GM12801 (cell line): ENCODE results near the gene TSHZ1.

Experiments used
- TF ChIP-seq, protein P1 (sequence below): IDR thresholded peaks from one replicate; pipeline ENCODE4 v1.5.1; 2011; ENCODE audit warnings: control low read depth; ENCODE audit not compliant: insufficient read length; ENCODE audit errors: extremely low read depth

TSHZ1 gene

DNA sequence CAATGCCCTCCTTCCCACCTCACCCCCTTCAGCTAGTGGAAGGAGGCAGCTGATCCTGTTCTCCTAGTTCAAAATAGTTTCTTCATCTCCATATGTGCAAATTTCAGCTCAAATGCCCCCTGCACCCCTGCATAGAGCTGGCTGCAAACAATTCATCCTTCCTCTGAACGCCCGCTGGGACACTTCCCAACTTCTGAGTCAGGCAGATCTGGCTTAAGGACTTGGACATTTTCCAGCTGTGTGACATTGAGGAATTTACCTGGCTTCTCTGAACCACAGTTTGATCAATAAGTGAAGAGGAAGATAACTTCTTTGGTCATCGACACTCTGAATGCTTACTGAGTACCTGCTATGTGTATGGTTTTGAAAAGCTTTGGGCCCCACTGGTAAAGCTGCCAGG lies 25.1 kb upstream of the TSHZ1 start:
- TF ChIP-seq, protein P1, sequence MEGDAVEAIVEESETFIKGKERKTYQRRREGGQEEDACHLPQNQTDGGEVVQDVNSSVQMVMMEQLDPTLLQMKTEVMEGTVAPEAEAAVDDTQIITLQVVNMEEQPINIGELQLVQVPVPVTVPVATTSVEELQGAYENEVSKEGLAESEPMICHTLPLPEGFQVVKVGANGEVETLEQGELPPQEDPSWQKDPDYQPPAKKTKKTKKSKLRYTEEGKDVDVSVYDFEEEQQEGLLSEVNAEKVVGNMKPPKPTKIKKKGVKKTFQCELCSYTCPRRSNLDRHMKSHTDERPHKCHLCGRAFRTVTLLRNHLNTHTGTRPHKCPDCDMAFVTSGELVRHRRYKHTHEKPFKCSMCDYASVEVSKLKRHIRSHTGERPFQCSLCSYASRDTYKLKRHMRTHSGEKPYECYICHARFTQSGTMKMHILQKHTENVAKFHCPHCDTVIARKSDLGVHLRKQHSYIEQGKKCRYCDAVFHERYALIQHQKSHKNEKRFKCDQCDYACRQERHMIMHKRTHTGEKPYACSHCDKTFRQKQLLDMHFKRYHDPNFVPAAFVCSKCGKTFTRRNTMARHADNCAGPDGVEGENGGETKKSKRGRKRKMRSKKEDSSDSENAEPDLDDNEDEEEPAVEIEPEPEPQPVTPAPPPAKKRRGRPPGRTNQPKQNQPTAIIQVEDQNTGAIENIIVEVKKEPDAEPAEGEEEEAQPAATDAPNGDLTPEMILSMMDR = no peak

DNA sequence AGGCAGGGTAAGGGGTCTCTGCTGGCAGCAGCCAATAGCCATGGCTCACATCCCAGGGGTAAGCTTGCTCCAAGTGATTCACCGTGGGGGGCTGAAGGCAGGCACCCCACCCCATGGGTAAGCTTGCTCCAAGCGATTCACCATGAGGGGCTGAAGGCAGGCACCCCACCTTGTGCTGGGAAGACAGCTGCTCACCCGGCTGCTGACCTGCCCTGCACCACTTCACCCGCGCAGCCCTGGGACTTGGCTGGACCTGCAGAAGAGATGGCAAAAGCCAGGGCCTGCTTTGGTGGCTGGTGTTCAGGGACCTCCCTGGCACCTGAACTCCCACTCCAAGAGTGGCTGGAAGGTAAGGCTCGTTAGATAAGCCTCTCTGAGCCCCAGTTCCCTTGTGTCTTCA lies 20.9 kb upstream of the TSHZ1 start:
- TF ChIP-seq, protein P1 = no peak

DNA sequence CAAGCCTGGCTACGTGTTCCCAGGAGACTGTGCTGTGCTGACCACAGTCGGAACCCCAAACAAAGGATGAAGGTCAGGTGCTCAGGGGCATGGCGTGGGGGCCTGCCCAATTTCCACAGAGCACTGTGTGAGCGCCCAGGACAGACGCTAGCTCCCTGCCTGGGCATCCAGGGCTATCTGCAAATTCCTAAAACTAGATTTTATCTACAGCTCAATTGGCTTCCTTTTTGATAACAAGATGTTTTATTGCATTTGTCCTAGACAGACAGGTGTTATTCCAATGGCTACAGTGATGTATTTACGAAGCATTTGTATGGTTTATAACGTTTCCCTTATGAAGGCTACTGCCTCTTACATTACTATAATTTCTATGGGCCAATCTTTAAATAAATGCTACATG lies 17.7 kb upstream of the TSHZ1 start:
- TF ChIP-seq, protein P1 = no peak

DNA sequence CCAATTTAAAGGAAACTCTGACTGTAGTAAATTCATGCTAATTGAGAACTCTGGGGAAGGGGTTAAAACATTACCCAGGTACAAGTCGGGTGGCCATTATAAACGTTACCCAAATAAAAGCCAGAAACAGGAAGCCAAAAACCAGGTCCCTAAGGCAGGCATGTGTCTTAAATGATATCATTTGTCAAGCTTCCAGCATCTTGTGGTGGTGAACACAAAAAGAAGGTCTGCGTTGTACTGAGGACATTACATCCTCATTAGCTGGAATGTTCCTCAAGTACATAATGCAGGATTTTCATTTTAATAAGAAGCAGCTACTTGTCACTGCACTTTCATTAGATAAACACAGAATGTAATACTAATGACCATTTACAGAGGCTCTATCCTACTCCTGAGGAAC lies 12.6 kb upstream of the TSHZ1 start:
- TF ChIP-seq, protein P1 = no peak

DNA sequence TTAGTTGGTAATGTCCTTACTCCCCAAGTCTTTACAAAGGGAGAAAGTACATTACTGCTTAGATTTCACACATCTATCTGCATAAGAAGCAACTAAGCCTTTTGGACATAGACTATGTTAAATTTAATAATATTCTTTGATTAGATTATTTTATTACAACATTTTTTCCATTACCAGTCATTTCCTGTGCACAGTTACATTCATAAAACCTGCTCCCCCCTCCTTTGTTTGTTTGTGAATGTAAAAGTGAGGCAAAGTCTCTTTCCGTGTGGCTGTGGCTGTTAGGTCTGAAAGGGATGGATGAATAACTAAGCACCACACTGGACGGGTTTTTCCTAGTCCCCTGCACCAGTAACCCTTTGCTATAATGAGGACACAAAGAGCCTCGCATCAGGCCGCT lies 11.3 kb upstream of the TSHZ1 start:
- TF ChIP-seq, protein P1 = no peak

DNA sequence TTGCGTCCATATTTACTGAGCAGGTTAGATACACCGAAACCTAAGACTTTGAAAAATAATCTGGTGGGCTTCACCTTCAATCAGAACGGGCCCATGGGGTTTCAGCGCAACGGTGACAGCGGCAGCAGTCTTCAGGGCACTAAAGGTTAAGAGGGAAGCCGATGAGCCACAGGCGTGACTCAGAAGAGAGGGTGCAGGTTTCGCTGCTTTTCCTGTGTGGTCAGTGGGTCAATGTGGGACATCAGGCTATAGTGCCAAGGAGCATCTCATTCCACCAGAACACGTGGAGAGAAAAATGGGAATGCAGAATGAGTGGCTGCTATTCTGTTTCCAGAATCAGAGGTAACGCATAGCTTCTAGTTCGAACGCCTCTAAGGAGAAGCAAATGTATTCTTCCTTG lies 10.5 kb upstream of the TSHZ1 start:
- TF ChIP-seq, protein P1 = no peak

DNA sequence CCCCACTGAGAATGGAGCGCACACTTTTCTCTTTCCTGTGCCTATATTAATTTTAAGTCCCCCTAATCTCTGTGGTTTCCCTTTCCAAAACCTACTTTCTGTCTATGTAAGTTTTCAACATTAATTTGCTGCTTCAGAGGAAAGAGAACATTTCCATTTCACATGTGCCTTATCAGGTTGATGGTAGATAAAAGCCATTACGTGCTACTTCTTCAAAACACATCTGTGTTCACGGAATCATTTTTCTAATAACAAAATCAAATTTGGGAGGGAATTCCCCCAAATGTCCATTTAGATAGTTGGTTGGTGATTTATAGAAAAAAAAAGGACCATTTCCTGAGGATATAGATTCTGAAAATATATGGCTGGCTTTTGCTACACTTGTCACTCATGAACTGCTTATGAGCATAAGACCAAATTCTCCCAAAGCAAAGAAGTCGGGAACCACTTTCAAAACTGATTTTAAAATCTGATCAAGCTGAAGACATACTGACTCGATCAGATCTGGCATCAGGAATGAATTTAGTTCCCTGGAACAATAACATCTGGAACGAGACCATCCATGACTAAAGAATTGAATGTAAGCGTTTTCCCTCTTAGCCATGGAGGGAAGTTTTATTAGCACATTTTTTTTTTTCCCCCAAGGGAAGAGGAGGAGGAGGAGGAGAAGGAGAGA lies 9.9 kb upstream of the TSHZ1 start:
- TF ChIP-seq, protein P1 = no peak
